Stimulated activated CD8-positive, alpha-beta memory T cell treated with anti-CD3 and anti-CD28 coated beads, Interleukin-12 subunit alpha, Interleukin-12 subunit beta, amount 100 ng/mL, for 24 hours (primary cell): ENCODE data around the gene ST3GAL3.

Experiments
- DNase-seq: peaks from one replicate; pipeline ENCODE4 v3.0.0-alpha.2; 2020; ENCODE audit errors: extremely low read depth

Gene ST3GAL3

GRCh38 chr1:43707190-43708001 is at the start of gene ST3GAL3:
ST3GAL3 (plus strand) TSS chr1:43707536; CDS start chr1:43736263, 28,727 bp downstream.
- DNase-seq: peak; percentile 94

DNA sequence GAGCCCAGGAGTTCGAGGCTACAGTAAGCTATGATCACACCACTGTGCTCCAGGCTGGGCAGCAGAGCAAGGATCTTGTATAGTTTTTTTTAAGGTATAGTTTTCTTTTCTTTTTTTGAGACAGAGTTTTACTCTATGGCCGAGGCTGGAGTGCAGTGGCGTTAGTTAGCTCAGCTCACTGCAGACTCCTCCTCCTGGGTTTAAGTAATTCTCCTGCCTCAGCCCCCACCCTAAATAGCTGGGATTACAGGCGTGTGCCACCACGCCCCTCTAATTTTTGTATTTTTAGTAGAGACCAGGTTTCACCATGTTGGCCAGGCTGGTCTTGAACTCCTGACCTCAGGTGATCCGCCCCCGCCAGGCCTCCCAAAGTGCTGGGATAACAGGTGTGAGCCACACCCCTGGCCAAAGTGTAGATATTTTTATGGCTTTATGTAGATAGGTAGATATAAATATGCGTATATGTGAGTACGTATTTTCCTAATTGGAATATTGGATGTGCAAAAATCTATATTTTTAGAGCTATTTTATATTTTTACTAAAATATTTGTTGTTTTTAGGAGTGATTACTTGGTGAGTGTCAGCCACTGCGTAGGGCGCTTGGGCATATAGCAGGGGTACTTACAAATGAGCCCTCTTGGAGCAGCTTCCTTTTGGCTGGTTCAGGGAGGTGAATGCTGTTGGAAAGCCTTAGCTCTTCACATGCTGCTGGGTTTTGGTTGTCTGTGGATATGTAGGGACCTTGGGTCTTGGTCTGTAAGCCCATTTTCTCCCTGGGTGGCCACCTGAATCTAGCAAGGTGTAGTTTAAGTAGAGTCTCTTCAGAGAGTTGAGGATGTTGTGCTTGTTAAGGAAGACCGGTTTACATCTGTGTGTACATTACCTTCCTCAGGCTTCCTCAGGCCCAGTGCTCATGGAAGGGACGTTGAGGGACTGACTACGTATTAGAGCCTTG is 47.8 kb upstream of the ST3GAL3 start:
- no peak for DNase-seq

DNA sequence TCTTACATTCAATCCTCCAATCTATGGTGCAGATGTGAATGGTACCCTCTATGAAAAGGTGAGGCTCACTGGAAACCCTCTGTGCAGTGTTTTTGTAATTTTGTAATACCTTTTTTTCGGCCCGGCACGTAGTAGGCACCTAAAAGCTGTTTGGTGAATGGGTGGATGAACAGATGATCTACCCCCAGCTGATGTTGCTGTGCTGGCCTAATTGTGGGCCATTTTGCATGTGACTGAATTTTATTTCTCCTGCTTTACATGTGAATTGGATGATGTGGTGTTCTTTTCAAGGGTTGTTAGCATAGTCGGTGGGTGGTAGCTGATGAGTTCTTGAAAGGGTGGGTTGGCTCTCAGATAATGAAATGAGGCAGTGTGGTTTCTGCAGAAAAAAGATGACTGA is 47.0 kb upstream of the ST3GAL3 start:
- DNase-seq: no peak

GRCh38 chr1:43664369-43664768 is 43.0 kb upstream of the ST3GAL3 start:
- DNase-seq: no peak

GRCh38 chr1:43666608-43667007 is 40.7 kb upstream of the ST3GAL3 start:
- DNase-seq: no peak

DNA sequence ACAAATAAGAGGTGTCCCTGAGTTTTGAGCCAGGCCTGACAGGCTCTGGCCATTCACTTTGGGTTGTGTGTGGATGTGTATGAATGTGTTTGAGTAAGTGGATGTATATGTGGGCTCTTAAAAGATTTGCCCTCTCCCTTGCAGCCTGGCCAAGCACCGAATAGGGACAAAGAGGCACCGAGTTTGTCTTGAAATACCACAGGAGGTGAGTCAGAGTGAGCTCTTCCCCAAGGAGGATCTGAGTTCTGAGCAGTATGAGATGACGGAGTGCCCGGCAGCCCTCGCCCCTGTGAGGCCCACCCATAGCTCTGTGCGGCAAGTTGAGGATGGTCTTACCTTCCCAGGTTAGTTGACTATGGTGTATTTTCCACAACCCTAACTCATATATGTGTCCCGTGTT is 38.4 kb upstream of the ST3GAL3 start:
- DNase-seq: no peak

DNA sequence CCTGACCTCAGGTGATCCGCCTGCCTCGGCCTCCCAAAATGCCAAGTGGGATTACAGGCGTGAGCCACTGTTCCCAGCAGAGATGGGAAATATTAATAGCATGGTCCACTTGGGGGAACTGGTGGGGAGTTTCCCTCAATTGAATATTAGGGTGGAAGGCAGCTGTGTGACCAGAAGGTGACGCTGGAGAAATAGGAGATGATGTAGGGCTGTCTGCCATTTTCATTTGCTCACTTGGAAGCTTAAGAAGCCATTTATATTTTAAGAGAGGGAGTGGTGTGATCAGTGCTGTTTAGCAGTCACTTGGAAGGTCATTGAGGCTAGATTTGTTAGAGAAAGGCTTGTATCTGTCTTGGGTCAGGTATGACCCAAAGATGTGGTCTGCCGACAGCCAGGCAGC is 37.5 kb upstream of the ST3GAL3 start:
- no peak for DNase-seq

DNA sequence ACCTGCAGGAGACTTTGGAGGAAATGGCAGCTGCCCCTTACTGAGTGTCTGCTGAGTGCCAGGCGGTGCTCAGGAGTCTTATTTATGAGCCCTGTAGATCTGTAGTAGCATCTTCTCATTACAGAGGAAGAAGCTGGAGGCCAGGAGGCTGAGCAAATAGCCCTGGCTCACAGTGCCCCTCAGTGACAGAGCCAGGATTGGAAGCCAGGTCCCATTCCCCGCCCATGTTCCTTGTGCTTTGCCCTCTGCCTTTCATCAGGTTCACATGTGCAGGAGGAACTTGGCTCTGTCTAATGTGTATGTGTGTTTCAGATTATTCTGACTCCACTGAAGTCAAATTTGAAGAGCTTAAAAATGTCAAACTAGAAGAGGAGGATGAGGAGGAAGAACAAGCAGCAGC is 36.1 kb upstream of the ST3GAL3 start:
- DNase-seq: no peak

DNA sequence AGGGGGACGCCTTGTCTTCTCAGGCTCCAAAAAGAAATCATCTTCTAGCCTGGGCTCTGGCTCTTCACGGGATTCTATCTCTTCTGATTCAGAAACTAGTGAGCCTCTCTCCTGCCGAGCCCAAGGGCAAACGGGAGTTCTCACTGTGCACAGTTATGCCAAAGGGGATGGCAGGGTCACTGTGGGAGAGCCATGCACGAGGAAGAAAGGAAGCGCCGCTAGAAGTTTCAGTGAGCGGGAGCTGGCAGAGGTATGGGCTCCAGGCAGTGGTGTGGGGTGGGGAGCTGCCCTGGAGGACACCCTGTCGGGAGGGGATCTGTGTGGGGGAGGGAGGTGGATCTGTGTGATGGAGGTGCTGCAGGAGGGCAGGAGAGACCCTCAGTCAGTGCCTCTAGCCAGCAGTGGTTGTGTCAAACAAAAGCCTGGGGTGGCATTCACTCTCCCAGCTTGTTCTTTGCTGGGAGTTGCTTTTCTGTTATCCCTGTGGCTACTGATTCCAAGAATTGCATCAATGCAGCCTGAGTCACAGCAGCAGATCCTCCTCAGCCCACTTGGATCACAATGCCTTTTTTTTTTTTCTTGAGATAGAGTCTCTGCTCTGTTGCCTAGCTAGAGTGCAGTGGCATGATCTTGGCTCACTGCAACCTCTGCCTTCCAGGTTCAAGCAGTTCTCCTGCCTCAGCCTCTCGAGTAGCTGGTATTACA is 35.6 kb upstream of the ST3GAL3 start:
- no peak for DNase-seq

GRCh38 chr1:43673261-43673660 is 34.1 kb upstream of the ST3GAL3 start:
- no peak for DNase-seq

DNA sequence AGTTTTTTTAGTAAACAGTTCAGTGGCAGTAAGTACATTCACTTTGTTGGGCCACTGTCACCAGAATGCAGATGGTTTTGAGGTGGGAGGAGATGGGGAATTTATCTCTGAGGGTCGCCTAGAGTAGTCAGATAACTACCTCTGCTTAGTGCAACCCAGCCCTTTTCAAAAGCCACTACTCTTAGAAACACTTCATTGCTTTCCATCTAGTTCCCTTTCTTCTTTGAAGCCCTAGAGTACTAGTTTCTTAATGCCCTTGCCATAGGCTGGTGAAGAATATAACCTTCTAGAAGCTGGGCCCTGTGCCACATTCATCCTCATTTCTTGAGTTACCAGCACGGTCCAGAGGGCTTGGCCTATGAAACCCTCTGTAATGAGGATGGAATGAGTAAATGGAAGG is 28.4 kb upstream of the ST3GAL3 start:
- no peak for DNase-seq

GRCh38 chr1:43683560-43683959 is 23.8 kb upstream of the ST3GAL3 start:
- DNase-seq: no peak

- no peak for DNase-seq
Observed at GRCh38 chr1:43686801-43687200, 20.5 kb upstream of the ST3GAL3 start.

GRCh38 chr1:43687301-43688108 is 19.8 kb upstream of the ST3GAL3 start:
- DNase-seq: no peak

DNA sequence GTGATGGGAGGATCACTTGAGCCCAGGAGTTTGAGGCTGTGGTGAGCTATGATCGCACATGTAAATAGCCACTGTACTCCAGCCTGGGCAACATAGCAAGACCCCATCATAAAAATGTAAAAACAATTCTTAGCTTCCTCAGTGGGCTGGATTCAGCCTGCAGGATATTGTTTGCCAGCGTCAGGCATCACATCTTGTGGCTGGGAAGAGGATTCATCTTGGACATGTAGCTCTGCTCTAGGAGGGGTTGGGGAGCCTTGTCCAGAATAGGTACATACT is 19.3 kb upstream of the ST3GAL3 start:
- no peak for DNase-seq

DNA sequence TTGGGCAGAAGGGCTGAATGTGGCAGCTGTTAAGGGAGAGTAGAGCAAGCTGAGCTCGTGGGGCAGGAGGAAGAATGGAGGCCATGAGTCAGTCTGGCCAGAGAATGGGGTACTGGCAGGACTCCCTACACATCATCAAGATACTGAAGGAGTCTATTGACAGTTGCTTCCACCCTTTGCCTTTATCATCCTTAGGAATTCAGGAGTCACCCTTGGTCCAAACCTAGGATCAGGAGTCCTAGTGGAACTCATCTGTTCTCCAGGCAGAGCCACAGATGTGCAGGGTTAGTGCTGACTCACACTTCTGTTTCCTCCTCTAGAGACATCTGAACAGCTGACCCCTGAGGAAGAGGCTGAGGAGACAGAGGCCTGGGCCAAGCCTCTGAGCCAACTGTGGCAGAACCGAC is 18.7 kb upstream of the ST3GAL3 start:
- no peak for DNase-seq

GRCh38 chr1:43689289-43689688 is 18.0 kb upstream of the ST3GAL3 start:
- DNase-seq: no peak

- no peak for DNase-seq
Observed at GRCh38 chr1:43691871-43692815, 15.2 kb upstream of the ST3GAL3 start.

DNA sequence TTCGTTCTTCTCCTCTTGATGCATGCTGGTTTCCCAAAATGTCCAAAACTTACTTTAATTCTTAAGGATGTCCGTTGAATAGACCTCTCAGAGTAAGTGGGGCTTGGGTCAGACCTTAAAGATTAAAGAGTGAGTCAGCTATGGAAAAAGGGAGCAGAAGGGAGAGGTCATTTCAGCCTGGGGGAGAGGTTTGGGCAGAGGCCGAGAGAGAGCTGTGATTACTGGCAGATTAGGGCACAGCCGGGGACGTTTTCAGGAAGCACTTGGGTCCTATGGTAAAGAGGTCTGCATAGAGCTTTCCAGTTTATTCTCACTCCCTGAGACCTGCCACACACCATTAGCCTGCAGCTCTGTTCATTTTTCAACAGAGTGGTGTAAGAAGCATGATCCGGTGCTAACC is 14.0 kb upstream of the ST3GAL3 start:
- no peak for DNase-seq

GRCh38 chr1:43699281-43699680 is 8.1 kb upstream of the ST3GAL3 start:
- DNase-seq: no peak
